Measurements from ENCODE around the gene ATG4C.

DNA sequence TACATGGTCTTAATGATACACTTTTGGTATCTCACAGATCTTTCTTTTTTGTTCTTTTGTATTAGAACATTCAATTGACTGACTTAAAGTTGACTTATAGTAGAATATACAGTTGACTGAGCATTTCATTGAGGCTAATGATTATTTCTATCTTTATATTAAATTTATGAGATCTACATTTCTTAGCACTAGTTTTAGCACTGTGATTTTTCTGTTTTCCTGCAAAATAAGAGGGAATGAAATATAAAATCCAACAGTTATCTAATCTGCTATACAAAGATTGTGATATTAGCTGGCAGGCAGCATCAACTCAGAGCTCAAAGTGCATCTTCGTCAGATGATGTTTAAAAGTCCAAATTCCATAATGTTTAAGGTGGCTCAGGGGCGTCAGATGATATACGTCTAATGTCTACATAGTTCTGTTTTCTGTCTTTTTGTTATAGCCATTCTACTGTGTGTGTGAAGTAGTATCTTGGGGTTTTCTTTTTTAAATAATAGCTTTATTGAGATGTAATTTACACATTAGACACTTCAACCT, 85.4 kb downstream of the ATG4C start:
- TF ChIP-seq EZH2phosphoT487 (IDR thresholded peaks at IDR 0.05; ENCODE audit: insufficient read depth, low read depth), result no peak
- no peak for TF ChIP-seq EZH2 (IDR thresholded peaks at IDR 0.05; ENCODE audit: insufficient read depth, poor library complexity, severe bottlenecking)

Measured in GM23248 (cell line).